LNCAP (cell line): Measurements from ENCODE around the gene CEP41.

Experiments
- CTCF ChIP-seq: fragments of 450-650 bp; IDR thresholded peaks from 2 replicates; pipeline ENCODE4 v1.5.1; 2017; ENCODE audit warnings: mild to moderate bottlenecking

The CEP41 gene

GRCh38 chr7:130454959-130455358 is 14.1 kb upstream of the CEP41 start:
- TF ChIP-seq CTCF, result no peak

GRCh38 chr7:130452951-130453350 is 12.1 kb upstream of the CEP41 start:
- no peak for TF ChIP-seq CTCF

- no peak for TF ChIP-seq CTCF
These were observed 5.4 kb upstream of the CEP41 start for GRCh38 chr7:130446259-130446658.

- no peak for TF ChIP-seq CTCF
These were observed 4.1 kb upstream of the CEP41 start for GRCh38 chr7:130444751-130445407.

GRCh38 chr7:130444234-130444633 is 3.4 kb upstream of the CEP41 start:
- no peak for TF ChIP-seq CTCF

- TF ChIP-seq CTCF, result no peak
These were observed 1.8 kb upstream of the CEP41 start for GRCh38 chr7:130442601-130443000.

GRCh38 chr7:130441408-130441869 is 623 bp upstream of the CEP41 start:
- TF ChIP-seq CTCF, result no peak

DNA sequence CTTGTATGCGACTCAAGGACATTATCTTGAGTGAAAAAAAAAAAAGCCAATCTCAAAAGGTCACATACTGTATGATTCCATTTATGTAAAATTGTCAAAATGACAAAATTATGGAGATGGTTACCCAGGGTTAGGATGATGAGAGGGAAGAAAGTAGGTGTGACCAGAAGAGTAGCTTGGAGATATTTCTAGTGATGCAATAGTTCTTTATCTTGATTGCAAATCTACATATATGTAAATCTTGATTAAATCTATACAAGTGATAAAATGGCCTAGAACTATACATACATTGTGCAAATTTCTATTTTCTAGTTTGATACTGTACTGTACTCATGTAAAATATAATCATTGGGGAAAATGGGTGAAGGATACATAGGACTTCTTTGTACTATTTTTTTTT is 4.6 kb downstream of the CEP41 start:
- no peak for TF ChIP-seq CTCF
